ENCODE data around the gene MAG. TPM values are rescaled to one million over a fixed set of nuclear protein-coding genes. Genes with fewer than 3 reads are reported as not detected.
"Not testable (repeated sequence)": the region's sequence is repeated elsewhere in the genome, so short reads cannot be mapped to it uniquely, and the experiment has no call there.

The MAG gene
- total RNA-seq, 2 experiments from 2014 or later, result 0.26 TPM; not detected in 1

- ATAC-seq (no peak), DNase-seq (no peak)
- peaks cover 16% of the 10 kb centered on the region for H3K4me1 Mint-ChIP-seq (ENCODE audit: low read depth)
- no peaks in the 10 kb centered on the region for H3K36me3 Mint-ChIP-seq (ENCODE audit: low read depth)
- no peak overlapping the region for H3K4me3 Mint-ChIP-seq
- H3K9me3 Mint-ChIP-seq (ENCODE audit: insufficient read depth), result no peaks in the 10 kb centered on the region
- POLR2A ChIA-PET, result interaction anchor here (1.2 to 1.5 kb wide), 2 partner anchors 109 to 115 kb away, joined by 5 read pairs; no protein-coding TSS in a partner anchor
- H3K27me3 Mint-ChIP-seq (ENCODE audit: low read depth), result peaks cover 3% of the 10 kb centered on the region
- CTCF ChIA-PET, result interaction anchor here (0.6 to 3.2 kb wide), 28 partner anchors 11 to 294 kb away, joined by 3 to 73 read pairs (median 4); partner anchors contain the start of gene COX6B1
- H3K27ac Mint-ChIP-seq, result no peak overlapping the region
These were observed 61.7 kb downstream of the MAG start for GRCh38 chr19:35353635-35354034.

GRCh38 chr19:35354898-35355297 lies 62.9 kb downstream of the MAG start:
- H3K27ac Mint-ChIP-seq, result no peak overlapping the region
- no peaks in the 10 kb centered on the region for H3K36me3 Mint-ChIP-seq (ENCODE audit: low read depth)
- peaks cover 3% of the 10 kb centered on the region for H3K27me3 Mint-ChIP-seq (ENCODE audit: low read depth)
- CTCF ChIA-PET, result interaction anchor here (1.1 to 4.0 kb wide), 4 partner anchors 107 to 154 kb away, joined by 3 to 73 read pairs (median 28); no protein-coding TSS in a partner anchor
- no peak overlapping the region for H3K4me3 Mint-ChIP-seq
- POLR2A ChIA-PET, result no interaction called here
- peaks cover 16% of the 10 kb centered on the region for H3K4me1 Mint-ChIP-seq (ENCODE audit: low read depth)
- DNase-seq (no peak), ATAC-seq (no peak)
- H3K9me3 Mint-ChIP-seq (ENCODE audit: insufficient read depth), result no peaks in the 10 kb centered on the region

DNA sequence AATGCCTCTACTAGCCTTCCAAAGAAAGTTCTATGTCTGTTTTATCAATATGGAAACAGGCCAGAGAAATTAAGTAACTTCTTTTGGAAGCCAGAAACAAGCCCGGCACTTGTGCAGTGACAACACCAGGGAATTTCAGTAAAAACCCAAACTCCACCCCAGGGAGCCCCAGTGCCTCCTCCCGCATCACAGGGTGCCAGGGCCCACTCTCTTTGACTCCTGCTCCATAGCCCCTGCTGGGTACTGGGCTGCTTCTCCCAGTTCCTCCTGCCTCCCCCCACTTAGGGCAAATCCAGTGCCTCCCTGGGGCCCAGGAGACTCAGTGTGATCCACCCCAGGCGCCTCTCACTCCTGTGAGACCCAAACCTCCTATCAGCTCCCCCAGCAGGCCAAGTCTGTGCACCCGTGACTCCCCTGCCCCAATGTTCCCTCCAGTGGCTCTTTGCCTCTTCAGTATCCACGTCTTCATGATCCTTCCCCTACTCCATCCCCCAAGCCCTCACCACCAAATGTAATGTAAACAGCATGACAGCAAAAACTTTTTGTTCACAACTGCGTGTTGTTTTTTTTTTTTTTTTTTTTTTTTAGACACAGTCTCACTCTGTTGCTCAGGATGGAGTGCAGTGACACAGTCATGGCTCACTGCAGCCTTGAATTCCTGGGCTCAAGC lies 64.0 kb downstream of the MAG start:
- H3K9me3 Mint-ChIP-seq (ENCODE audit: insufficient read depth), result no peaks in the 10 kb centered on the region
- POLR2A ChIA-PET, result no interaction called here

DNA sequence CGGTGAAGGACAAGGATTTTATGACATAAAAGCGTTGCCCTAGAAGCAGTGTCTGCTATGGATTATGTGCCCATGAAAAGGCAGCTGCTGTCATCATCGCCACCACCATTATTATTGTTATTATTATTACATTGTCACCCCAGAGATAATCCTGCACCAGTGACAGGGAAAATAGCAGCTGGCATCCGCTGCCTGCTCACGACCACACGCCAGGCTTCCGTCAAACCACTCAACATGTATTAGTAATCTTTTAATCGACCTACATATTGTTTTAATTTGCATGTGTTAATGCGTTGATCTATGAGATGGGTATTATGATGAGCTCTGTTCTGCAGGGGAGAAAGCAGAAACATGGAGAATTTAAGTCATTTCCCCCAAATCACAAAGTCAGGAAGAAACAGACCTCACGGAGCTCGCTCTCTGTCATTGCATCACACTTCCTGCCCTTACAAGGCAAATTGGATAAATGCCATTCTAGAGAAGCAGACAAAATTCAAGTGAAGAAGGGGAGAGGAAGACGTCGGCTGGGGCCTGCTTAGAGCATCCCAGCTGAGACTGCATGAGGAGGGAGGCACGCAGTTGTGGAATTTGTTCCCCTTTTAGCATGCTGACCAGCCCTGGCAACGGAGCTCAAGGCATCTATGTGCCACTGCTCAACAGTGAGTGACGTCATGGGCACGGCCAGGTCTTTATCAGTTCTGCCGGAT lies 66.1 kb downstream of the MAG start, which contains the start of gene FFAR3:
Gene FFAR3, plus strand, starts transcription at position 594 of the 707 bp plus-strand sequence. CDS start 431 bp downstream, outside the sequence.
- Mint-ChIP-seq H3K27me3 (ENCODE audit: low read depth) (peaks cover 3% of the 10 kb centered on the region), H3K9me3 (ENCODE audit: insufficient read depth) (no peaks in the 10 kb centered on the region), H3K36me3 (ENCODE audit: low read depth) (no peaks in the 10 kb centered on the region), H3K4me3 (no peak within 1 kb of the TSS), H3K27ac (no peak within 1 kb of the TSS), H3K4me1 (ENCODE audit: low read depth) (peaks cover 11% of the 10 kb centered on the region)
- ATAC-seq, result no peak
- DNase-seq, result no peak
- POLR2A ChIA-PET, result no interaction called here
- CTCF ChIA-PET, result interaction anchor here (0.7 to 4.0 kb wide), 7 partner anchors 10 to 137 kb away, joined by 3 to 21 read pairs (median 5); partner anchors contain the start of gene FFAR1

More for the DNA sequence above, 64.0 kb downstream of the MAG start:
- Mint-ChIP-seq H3K4me3 (no peak overlapping the region), H3K27ac (no peak overlapping the region), H3K4me1 (ENCODE audit: low read depth) (peaks cover 16% of the 10 kb centered on the region), H3K27me3 (ENCODE audit: low read depth) (peaks cover 3% of the 10 kb centered on the region), H3K36me3 (ENCODE audit: low read depth) (no peaks in the 10 kb centered on the region)
- ATAC-seq (no peak), DNase-seq (no peak)
- CTCF ChIA-PET, result interaction anchor here (1.6 to 4.0 kb wide), 2 partner anchors 19 to 139 kb away, joined by 3 to 21 read pairs; no protein-coding TSS in a partner anchor

DNA sequence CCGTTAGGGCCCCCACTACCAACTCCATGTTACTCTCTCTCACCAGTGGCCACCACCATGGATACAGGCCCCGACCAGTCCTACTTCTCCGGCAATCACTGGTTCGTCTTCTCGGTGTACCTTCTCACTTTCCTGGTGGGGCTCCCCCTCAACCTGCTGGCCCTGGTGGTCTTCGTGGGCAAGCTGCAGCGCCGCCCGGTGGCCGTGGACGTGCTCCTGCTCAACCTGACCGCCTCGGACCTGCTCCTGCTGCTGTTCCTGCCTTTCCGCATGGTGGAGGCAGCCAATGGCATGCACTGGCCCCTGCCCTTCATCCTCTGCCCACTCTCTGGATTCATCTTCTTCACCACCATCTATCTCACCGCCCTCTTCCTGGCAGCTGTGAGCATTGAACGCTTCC lies 66.9 kb downstream of the MAG start:
- H3K4me1 Mint-ChIP-seq (ENCODE audit: low read depth), result peaks cover 11% of the 10 kb centered on the region
- POLR2A ChIA-PET; H3K4me3 Mint-ChIP-seq; H3K36me3 Mint-ChIP-seq (ENCODE audit: low read depth); DNase-seq; ATAC-seq; H3K27me3 Mint-ChIP-seq (ENCODE audit: low read depth); H3K9me3 Mint-ChIP-seq (ENCODE audit: insufficient read depth); H3K27ac Mint-ChIP-seq: not testable (repeated sequence)
- CTCF ChIA-PET, result interaction anchor here (1.4 to 4.0 kb wide), 2 partner anchors 104 to 136 kb away, joined by 10 to 21 read pairs; no protein-coding TSS in a partner anchor

DNA sequence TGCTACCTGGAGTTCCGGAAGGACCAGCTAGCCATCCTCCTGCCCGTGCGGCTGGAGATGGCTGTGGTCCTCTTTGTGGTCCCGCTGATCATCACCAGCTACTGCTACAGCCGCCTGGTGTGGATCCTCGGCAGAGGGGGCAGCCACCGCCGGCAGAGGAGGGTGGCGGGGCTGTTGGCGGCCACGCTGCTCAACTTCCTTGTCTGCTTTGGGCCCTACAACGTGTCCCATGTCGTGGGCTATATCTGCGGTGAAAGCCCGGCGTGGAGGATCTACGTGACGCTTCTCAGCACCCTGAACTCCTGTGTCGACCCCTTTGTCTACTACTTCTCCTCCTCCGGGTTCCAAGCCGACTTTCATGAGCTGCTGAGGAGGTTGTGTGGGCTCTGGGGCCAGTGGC lies 67.4 kb downstream of the MAG start:
- H3K27ac Mint-ChIP-seq; H3K27me3 Mint-ChIP-seq (ENCODE audit: low read depth); CTCF ChIA-PET; ATAC-seq; H3K9me3 Mint-ChIP-seq (ENCODE audit: insufficient read depth); H3K4me3 Mint-ChIP-seq; H3K36me3 Mint-ChIP-seq (ENCODE audit: low read depth); POLR2A ChIA-PET; DNase-seq: not testable (repeated sequence)
- H3K4me1 Mint-ChIP-seq (ENCODE audit: low read depth), result peaks cover 11% of the 10 kb centered on the region

GRCh38 chr19:35360081-35360480 lies 68.1 kb downstream of the MAG start:
- ATAC-seq; H3K9me3 Mint-ChIP-seq (ENCODE audit: insufficient read depth); H3K4me3 Mint-ChIP-seq; H3K36me3 Mint-ChIP-seq (ENCODE audit: low read depth); DNase-seq; CTCF ChIA-PET; H3K27ac Mint-ChIP-seq; POLR2A ChIA-PET; H3K27me3 Mint-ChIP-seq (ENCODE audit: low read depth): not testable (repeated sequence)
- H3K4me1 Mint-ChIP-seq (ENCODE audit: low read depth), result peaks cover 11% of the 10 kb centered on the region

- POLR2A ChIA-PET, result no interaction called here
- H3K4me1 Mint-ChIP-seq (ENCODE audit: low read depth), result peaks cover 11% of the 10 kb centered on the region
These were observed 69.0 kb downstream of the MAG start for GRCh38 chr19:35360880-35361420.

DNA sequence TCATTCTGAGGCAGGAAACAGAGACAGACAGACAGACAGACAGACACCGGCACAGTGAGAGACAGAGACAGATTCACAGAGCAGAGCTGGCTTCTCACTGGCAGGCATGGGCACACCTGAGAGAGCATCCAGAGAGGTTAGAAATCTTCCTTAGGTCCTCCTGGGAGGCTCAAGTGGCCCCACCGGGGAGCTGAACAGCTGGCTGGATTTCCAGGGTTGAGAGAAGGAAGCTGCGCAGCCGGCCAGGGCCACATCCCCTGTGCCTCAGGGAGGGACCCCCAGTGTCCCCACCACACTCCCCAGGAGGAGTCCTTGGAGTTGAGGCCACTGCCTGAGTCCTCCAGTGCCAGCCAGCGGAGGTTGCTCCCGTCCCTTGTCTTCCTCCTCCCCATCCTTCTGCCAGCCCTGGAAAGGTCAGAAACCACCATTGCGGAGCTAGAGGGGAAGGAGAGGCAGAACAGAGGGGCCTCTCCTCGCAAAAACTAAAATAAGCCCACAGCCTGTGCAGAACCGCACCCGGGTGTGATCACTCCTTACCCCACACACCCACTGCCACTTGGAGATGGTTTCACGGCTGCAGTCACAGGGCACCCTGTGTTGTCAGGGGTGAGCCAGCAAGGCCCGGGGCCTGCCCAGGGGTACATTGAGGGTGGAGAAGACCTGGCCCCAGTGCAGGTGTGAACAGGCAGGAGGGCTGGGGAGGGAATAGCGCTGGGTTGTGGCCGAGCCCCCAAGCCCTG lies 70.5 kb downstream of the MAG start:
- Mint-ChIP-seq H3K27me3 (ENCODE audit: low read depth) (peaks cover 4% of the 10 kb centered on the region), H3K4me3 (no peak overlapping the region), H3K36me3 (ENCODE audit: low read depth) (no peaks in the 10 kb centered on the region), H3K27ac (no peak overlapping the region), H3K9me3 (ENCODE audit: insufficient read depth) (no peaks in the 10 kb centered on the region), H3K4me1 (ENCODE audit: low read depth) (peaks cover 10% of the 10 kb centered on the region)
- DNase-seq (no peak), ATAC-seq (no peak)
- CTCF ChIA-PET, result no interaction called here
- POLR2A ChIA-PET, result no interaction called here

More at GRCh38 chr19:35360880-35361420, 69.0 kb downstream of the MAG start:
- CTCF ChIA-PET, result no interaction called here
- Mint-ChIP-seq H3K36me3 (ENCODE audit: low read depth) (no peaks in the 10 kb centered on the region), H3K27me3 (ENCODE audit: low read depth) (peaks cover 2% of the 10 kb centered on the region), H3K27ac (no peak overlapping the region), H3K4me3 (no peak overlapping the region), H3K9me3 (ENCODE audit: insufficient read depth) (no peaks in the 10 kb centered on the region)
- no peak for DNase-seq
- no peak for ATAC-seq

- ATAC-seq (no peak), DNase-seq (no peak)
- no peaks in the 10 kb centered on the region for H3K36me3 Mint-ChIP-seq (ENCODE audit: low read depth)
- H3K4me3 Mint-ChIP-seq, result no peak overlapping the region
- H3K27me3 Mint-ChIP-seq (ENCODE audit: low read depth), result peaks cover 9% of the 10 kb centered on the region
- POLR2A ChIA-PET, result no interaction called here
- H3K27ac Mint-ChIP-seq, result no peak overlapping the region
- peaks cover 4% of the 10 kb centered on the region for H3K4me1 Mint-ChIP-seq (ENCODE audit: low read depth)
- no peaks in the 10 kb centered on the region for H3K9me3 Mint-ChIP-seq (ENCODE audit: insufficient read depth)
- CTCF ChIA-PET, result no interaction called here
These were observed 71.1 kb downstream of the MAG start for GRCh38 chr19:35363001-35363590.

All from activated CD8-positive, alpha-beta T cell treated with anti-CD3 and anti-CD28 coated beads, Interleukin-2, amount 10 ng/mL, durations not matched to agents 7 days and 5 days (primary cell).